Stimulated activated CD4-positive, alpha-beta T cell treated with anti-CD3 and anti-CD28 coated beads, TNF-alpha, amount 100 ng/mL, for 48 hours (primary cell): ENCODE data around the gene VSIG10L.

Source experiments
- DNase-seq, 3 donors: peaks; one replicate each; pipeline ENCODE4 v3.0.0-alpha.2; 2020; ENCODE audit warnings: low read depth in 3 of 3

Gene VSIG10L

GRCh38 chr19:51341976-51342580 is at the start of gene VSIG10L:
Gene VSIG10L, minus strand, starts transcription at chr19:51342139. Its CDS starts 15 bp downstream, at chr19:51342124.
- DNase-seq: no peak

DNA sequence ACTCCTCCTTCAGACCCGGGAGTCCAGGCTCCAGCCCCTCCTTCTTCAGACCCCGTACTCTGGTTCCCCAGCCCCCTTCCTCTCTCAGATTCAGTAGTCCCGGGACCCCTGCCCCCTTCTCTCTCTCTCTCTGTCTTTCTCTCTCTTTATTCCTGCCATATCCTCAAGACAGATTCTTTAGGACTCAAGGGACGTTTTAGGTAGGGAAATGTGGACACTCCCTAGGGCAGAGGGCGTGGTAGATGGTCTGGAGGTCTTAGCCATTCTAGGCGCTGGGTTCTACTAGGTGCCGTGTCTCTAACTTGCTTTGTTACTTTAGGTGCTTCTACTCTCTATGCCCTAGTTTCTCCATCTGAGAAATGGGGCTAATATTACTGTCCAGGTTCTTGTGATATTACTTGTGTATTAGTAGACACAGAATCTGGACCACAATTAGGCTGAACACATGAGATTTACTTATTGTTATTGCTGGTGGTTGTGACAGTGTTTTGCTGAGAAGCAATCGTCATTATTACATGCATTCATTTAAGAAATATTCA is 49.2 kb upstream of the VSIG10L start:
- no peak for DNase-seq

DNA sequence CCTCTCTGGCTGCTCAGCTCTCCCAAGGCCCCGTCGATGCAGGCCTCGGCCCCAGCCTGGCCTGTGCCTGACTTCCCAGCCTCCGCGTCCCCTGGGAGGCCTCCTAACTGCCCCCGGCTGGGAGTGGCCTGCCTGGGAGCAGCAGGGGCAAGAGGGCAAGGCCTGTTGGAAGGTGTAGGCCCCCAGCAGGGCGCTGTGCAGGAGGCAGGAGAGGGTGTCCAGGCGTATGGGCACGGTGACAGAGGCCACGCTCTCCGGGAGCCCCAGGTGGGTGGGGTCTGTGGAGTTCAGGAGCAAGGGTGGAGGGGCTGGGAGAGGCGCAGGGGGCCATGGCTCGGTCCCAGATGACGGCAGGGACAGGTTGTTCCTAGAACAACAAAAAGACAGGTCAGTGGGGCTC is 47.2 kb upstream of the VSIG10L start:
- DNase-seq: no peak

DNA sequence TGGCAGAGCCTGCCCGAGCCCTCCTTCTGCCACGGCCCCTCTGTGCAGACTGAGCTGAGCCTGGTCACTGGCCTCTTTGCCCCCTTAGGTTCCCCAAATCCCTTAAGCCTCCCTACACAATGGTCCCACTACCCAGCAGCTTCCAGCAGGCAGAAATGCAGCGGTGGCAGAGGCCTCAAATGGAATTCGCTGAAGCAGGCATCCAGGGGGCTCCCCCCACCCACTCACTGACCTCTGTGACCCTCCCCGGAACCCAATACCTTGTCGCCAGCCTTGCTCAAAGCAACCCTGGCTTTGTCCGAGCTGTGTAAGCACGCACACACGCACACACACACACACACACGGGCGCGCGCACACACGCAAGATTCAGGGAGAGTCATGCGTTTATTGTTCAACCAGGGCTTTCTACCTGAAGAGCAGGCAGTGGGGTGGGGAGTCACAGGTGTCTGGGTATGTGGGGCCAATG is 46.0 kb upstream of the VSIG10L start, which contains the start of gene LIM2:
LIM2 (minus strand) TSS at position 51 of the 466 bp plus-strand sequence. CDS start 531 bp downstream, outside the sequence.
- no peak for DNase-seq

DNA sequence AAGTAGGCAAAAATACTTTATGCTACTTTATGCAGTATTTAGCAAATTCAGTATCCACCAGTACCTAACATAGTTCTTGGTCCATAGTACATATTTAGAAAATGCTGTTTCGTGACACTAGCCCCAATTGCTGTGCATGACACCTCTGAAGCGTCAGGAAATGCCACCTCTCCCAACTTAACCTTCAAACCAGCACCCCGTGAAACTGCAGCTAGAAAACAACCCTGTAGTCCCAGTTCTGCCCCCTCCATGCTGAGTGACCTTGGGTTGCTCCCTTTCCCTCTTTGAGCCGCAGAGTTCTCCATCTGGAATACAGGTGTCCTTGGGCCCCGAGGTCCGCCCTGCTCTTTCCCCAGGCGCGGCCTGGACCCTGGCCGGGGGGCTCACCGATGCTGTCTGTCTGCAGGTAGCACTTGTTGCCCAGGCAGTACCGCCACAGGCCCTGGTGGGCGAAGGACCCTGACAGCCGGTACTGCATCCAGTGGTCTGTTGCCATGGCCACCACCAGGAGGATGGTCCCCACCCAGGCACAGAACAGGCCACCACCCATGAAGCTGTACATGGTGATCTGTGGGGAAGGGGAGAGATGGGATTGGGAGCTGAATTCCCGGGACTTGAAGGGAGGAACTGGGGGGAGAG is 45.1 kb upstream of the VSIG10L start:
- no peak for DNase-seq

DNA sequence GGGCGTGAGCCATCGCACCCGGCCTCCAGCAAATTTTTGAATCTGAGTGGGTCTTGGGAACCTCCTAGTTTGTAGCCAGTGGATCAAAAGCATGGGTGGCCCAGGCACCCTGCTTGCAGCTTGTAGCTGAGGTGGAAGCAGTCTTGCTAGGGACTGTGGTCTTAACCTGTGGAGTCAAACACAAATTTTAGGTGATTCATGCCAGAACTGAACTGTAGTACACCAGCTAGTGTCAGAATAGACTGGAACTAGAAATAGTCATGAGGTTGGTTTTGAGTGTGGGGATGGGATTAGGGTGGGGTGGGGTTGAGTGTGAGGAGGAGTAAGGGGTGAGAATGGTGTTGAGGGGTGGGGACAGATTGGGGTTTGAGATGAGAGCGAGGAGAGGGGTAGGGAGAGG is 40.1 kb upstream of the VSIG10L start:
- DNase-seq: no peak

GRCh38 chr19:51380379-51380778 is 38.4 kb upstream of the VSIG10L start:
- no peak for DNase-seq

DNA sequence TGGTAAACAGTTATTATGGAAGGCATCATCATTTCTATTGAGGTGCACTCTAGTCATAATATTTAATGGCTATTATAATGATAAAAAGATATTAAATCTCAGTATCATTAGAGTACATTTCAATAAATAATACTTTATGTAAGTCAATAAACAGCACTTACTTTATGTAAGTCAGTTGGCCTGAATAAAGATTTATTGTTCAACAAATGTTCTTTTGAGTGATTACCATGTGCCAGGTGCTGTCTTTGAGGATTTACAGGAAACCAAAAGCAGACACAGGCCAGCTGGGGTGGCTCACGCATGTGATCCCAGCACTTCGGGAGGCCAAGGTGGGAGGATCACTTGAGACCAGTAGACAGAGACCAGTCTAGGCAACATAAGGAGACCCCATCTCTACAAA is 35.5 kb upstream of the VSIG10L start:
- no peak for DNase-seq

- DNase-seq: no peak
Observed at GRCh38 chr19:51375504-51376221, 33.7 kb upstream of the VSIG10L start.

GRCh38 chr19:51372649-51373504 is 30.9 kb upstream of the VSIG10L start, which contains the start of gene NKG7:
Gene NKG7, minus strand, starts transcription at chr19:51372654. Its CDS starts 119 bp downstream, at chr19:51372535.
- DNase-seq: peak; percentile 71 to 82 (median 79)

GRCh38 chr19:51372021-51372648 is 30.2 kb upstream of the VSIG10L start:
- DNase-seq: no peak

DNA sequence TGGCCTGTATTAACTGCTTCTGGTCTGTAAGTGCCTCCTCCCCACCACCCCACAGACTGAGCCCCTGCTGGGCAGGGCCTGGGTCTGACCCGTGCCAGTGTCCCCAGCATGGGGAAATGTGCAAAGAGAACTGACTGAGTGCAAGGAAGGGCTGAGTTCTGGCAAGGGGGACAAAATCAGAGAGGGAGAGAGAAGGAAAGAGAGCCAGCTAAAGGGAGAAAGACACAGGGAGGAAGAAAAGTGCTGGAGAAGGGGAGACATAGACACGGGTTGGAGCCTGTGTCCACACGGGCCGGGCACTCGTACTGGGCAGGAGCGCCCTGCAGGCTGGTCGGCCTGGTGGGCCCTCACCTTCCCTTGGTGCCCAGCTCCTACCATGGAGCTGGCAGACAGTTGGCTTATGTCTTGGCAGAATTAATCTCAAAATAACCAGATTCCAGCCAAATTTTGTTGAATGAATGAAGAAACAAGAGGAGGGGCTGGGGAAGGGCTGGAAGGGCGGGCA is 29.3 kb upstream of the VSIG10L start:
- DNase-seq: no peak

- DNase-seq: no peak
Observed at GRCh38 chr19:51370230-51370629, 28.3 kb upstream of the VSIG10L start.

GRCh38 chr19:51368366-51369282 is 26.7 kb upstream of the VSIG10L start, which contains the start of gene CLDND2:
Gene CLDND2, minus strand, starts transcription at chr19:51369003. Its CDS starts 426 bp downstream, at chr19:51368577.
- no peak for DNase-seq

DNA sequence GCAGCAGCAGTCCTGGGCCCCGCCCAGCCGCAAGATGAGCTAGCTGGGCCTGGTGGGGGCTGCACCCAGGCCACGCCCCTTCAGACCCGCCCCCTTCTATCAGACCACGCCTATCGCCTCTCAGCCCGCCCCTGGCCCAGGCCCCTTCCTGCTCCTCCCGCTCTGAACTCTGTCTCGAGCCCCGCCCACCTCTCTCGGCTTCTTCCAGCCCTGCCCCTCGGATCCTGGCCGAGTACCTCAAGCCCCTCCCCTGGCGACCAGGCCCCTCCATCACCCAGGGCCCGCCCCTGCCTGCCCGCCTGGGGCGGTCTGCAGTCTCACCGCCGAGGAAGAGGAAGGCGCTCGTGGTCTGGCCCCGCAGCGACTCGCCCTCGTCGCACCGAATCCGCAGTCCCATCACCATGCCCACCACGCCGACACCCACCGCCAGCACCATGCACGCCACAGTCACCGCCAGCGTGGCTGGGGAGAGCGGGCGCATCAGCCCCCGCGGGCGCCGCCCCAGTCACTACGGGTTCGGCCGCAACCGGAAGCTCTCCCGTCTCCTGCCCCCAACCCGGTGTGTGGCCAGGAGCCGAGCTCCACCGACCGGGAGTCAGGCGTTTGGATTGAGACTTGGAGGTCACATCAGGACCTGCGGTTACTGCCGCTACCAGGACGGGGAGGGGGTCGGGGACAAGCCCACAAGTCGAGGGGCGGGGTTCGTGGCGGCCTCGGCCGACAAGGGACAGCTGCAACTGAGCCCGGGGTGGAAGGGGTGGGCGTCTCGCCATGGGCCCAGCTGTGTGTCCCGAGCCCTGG is 25.8 kb upstream of the VSIG10L start:
- peak; percentile 98 to 100 (median 99) for DNase-seq

- DNase-seq: no peak
Observed at GRCh38 chr19:51367255-51367564, 25.3 kb upstream of the VSIG10L start.

DNA sequence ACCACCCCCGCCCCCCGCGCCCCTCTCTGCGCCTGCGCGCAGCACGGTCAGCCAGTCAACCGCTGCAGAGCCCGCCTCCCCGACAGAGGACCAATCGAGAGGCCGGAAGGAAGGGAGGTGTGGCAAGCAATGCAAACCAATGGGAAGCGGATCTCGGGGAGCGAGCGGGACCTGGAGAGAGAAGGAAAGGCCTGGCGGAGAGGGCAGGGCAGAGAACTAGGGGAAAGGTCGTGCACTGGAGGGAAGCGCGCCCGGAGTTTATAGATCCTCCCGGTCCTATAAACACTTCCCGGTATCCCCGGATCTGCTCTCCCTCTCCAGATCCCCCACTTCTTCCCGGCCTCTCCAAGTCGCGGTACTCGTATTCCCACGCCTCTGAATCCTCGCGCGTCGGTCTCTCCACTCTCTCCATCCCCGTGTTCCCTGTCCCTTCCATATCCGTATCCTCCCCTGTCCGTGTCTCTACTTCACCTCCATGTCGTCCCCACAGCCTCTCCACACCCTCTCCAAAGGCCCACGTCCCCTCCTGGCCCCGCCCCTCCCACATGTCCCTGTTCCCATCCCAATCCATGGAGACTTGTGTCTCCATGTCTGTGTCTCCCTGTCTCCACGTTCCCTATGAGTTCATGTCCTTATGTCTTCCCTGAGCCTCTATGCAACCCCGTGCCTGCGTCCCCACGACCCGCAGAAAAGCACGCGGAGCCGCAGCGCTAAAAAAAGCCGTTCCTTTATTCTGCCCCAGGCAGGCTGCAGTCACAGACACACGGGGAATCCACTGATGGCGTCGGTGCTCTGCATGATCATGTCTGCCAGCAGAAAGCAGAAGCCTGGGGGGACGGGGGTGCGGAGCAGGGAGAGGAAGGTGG is 24.7 kb upstream of the VSIG10L start:
- peak; percentile 92 to 94 (median 93) for DNase-seq

DNA sequence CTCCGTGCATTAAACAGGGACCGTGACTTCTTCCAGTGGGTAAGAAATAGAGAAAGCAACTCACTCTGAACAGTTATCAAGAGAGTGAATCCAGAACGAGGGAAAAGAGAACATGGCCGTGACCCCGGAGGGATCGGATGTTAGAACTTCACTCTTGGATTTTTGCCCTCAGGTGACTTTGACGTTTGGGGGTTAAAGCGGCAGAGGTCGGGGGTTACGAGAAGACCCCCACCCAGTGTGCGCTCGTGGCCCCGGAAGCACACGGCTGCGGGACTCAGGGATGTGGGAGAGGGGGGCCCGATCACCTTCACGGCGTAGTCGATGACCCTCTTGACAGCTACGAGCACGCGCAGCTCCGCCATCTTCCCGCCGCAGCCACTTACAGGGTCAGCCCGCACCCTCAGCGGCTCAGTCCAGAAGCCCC is 24.0 kb upstream of the VSIG10L start, which contains the start of gene ETFB:
ETFB (minus strand) TSS at position 424 of the 424 bp plus-strand sequence; CDS start at position 362, 62 bp downstream.
- no peak for DNase-seq
